Activated CD8-positive, alpha-beta T cell treated with anti-CD3 and anti-CD28 coated beads for 36 hours (primary cell): Measurements from ENCODE around the gene MAPKAPK2. TPM values are rescaled to one million over a fixed set of nuclear protein-coding genes. Genes with fewer than 3 reads are reported as not detected.
A peak's percentile ranks its signal among the peaks of the same experiment; 100 is the strongest.

ENCODE experiments used
- ATAC-seq: fragments of 200-7000 bp; cut with Tn5 transposase; one replicate; pipeline ENCODE4 v1.10.0; 2021; ENCODE audit warnings: mild to moderate bottlenecking, moderate library complexity
- CTCF ChIA-PET: fragments of 350-600 bp; sonication (Branson Sonifier 250); formaldehyde crosslinking; loops from one replicate; lab custom pipeline; 2021; ENCODE audit warnings: antibody characterized with exemption; lab: Charles Lee
- POLR2A ChIA-PET: fragments of 350-600 bp; sonication (Branson Sonifier 250); formaldehyde crosslinking; loops from one replicate; lab custom pipeline; 2021; ENCODE audit warnings: antibody characterized with exemption; lab: Charles Lee
- DNase-seq: peaks from one replicate; pipeline ENCODE4 v3.0.0-alpha.2; 2020
- H3K27ac Mint-ChIP-seq: one replicate; pipeline ENCODE4 v1.8.0; 2021; ENCODE audit warnings: mild to moderate bottlenecking, mixed read lengths
- H3K27me3 Mint-ChIP-seq: one replicate; pipeline ENCODE4 v1.8.0; 2021; ENCODE audit warnings: mixed read lengths
- H3K36me3 Mint-ChIP-seq: one replicate; pipeline ENCODE4 v1.8.0; 2021; ENCODE audit warnings: low read depth, mixed read lengths
- H3K4me1 Mint-ChIP-seq: one replicate; pipeline ENCODE4 v1.8.0; 2021; ENCODE audit warnings: low read depth, mixed read lengths
- H3K4me3 Mint-ChIP-seq: one replicate; pipeline ENCODE4 v1.8.0; 2021; ENCODE audit warnings: mild to moderate bottlenecking, moderate library complexity, mixed read lengths
- H3K9me3 Mint-ChIP-seq: one replicate; pipeline ENCODE4 v1.8.0; 2021; ENCODE audit warnings: mixed read lengths
- intact Hi-C: fragments of 100-400 bp; cut with micrococcal nuclease; formaldehyde crosslinking; loops from one replicate; pipeline ENCODE4 v1.10.0; 2022
- total RNA-seq, 2 experiments: library from RNA; stranded (reverse); gene quantifications; one replicate each; pipeline ENCODE4 v1.2.3, GENCODE V29; 2021
- TF ChIP-seq, protein P1 (sequence below): fragments of 200-600 bp; IDR thresholded peaks from one replicate; pipeline ENCODE4 v1.8.0; 2022; ENCODE audit warnings: antibody characterized with exemption, mild to moderate bottlenecking

The MAPKAPK2 gene
- total RNA-seq, 2 experiments from 2014 or later = 50.4 to 51.4 TPM

- Mint-ChIP-seq H3K4me1 (peaks cover 30% of the 10 kb centered on the region), H3K27ac (no peak overlapping the region), H3K4me3 (no peak overlapping the region), H3K9me3 (no peaks in the 10 kb centered on the region), H3K27me3 (no peaks in the 10 kb centered on the region), H3K36me3 (no peaks in the 10 kb centered on the region)
- CTCF ChIA-PET = interaction anchor here (1.0 to 1.1 kb wide), 2 partner anchors 53 to 133 kb away, joined by 3 read pairs; no protein-coding TSS in a partner anchor
- intact Hi-C loops = no loop called here
- POLR2A ChIA-PET = interaction anchor here (1.2 to 1.4 kb wide), 2 partner anchors 10 to 15 kb away, joined by 3 to 5 read pairs; no protein-coding TSS in a partner anchor
- no peak for DNase-seq
- no peak for ATAC-seq
- TF ChIP-seq, protein P1, sequence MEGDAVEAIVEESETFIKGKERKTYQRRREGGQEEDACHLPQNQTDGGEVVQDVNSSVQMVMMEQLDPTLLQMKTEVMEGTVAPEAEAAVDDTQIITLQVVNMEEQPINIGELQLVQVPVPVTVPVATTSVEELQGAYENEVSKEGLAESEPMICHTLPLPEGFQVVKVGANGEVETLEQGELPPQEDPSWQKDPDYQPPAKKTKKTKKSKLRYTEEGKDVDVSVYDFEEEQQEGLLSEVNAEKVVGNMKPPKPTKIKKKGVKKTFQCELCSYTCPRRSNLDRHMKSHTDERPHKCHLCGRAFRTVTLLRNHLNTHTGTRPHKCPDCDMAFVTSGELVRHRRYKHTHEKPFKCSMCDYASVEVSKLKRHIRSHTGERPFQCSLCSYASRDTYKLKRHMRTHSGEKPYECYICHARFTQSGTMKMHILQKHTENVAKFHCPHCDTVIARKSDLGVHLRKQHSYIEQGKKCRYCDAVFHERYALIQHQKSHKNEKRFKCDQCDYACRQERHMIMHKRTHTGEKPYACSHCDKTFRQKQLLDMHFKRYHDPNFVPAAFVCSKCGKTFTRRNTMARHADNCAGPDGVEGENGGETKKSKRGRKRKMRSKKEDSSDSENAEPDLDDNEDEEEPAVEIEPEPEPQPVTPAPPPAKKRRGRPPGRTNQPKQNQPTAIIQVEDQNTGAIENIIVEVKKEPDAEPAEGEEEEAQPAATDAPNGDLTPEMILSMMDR = no peak
Measured at GRCh38 chr1:206779638-206780037, 94.9 kb downstream of the MAPKAPK2 start.

- H3K4me1 Mint-ChIP-seq = peaks cover 57% of the 10 kb centered on the region
- H3K4me3 Mint-ChIP-seq = no peak overlapping the region
- peaks cover 2% of the 10 kb centered on the region for H3K9me3 Mint-ChIP-seq
- no peaks in the 10 kb centered on the region for H3K36me3 Mint-ChIP-seq
- TF ChIP-seq, protein P1 = no peak
- H3K27ac Mint-ChIP-seq = no peak overlapping the region
- no peaks in the 10 kb centered on the region for H3K27me3 Mint-ChIP-seq
- CTCF ChIA-PET = interaction anchor here (1.2 to 7.7 kb wide), 4 partner anchors 12 to 56 kb away, joined by 3 to 51 read pairs (median 11); partner anchors contain the start of genes IL10 and IL19
- POLR2A ChIA-PET = interaction anchor here (0.6 to 2.4 kb wide), 5 partner anchors 9 to 44 kb away, joined by 3 to 12 read pairs (median 6); partner anchors contain the start of gene IL10
- intact Hi-C loops = no loop called here
- DNase-seq = peak; percentile 65
- ATAC-seq = peak; percentile 52
Measured at GRCh38 chr1:206782448-206782847, 97.7 kb downstream of the MAPKAPK2 start.

DNA sequence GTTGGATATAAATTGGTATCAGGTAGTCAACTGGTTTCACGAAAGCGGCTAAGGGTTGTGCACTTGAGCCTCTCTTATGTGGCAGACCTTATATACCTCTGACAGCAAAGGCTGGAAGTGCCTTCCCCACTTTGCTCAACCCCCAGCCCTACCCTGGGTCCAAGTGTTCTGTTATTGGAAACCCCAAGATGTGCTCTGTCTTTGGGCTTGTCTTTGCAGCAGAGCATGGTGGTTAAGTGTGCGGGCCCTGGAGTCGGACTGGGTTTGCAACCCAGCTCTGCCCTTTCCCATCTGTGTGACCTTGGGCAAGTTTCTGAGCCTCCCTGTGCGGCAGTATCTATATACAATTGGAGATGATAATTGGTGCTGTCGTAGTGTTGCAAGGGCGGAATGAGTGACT is 98.8 kb downstream of the MAPKAPK2 start:
- peaks cover 65% of the 10 kb centered on the region for H3K4me1 Mint-ChIP-seq

More for the DNA sequence above, 98.8 kb downstream of the MAPKAPK2 start:
- ChIA-PET POLR2A (interaction anchor here (0.9 to 2.4 kb wide), 8 partner anchors 10 to 34 kb away, joined by 4 to 12 read pairs (median 6); partner anchors contain the start of gene IL10), CTCF (interaction anchor here (0.9 to 7.7 kb wide), 7 partner anchors 13 to 57 kb away, joined by 3 to 51 read pairs (median 7); partner anchors contain the start of genes IL10 and IL19)
- DNase-seq (no peak), ATAC-seq (no peak)
- H3K4me3 Mint-ChIP-seq = no peak overlapping the region
- H3K27me3 Mint-ChIP-seq = no peaks in the 10 kb centered on the region
- peak overlapping the region; percentile 1 for H3K27ac Mint-ChIP-seq
- peaks cover 2% of the 10 kb centered on the region for H3K9me3 Mint-ChIP-seq
- intact Hi-C loops = no loop called here
- H3K36me3 Mint-ChIP-seq = no peaks in the 10 kb centered on the region
- TF ChIP-seq, protein P1 = no peak

Other genes with a start within 250 kb of the MAPKAPK2 start
- gene IKBKE, start 214.4 kb upstream of the MAPKAPK2 start, total RNA-seq = 10 to 100 TPM; 14.3 to 14.9 TPM
- gene RASSF5, start 177.4 kb upstream of the MAPKAPK2 start, total RNA-seq = 100 to 1,000 TPM; 215 to 218 TPM
- 100 to 1,000 TPM; 100 to 102 TPM for gene EIF2D, start 72.4 kb upstream of the MAPKAPK2 start, total RNA-seq
- 1 to 10 TPM; 4.7 to 4.9 TPM for gene DYRK3, start 49.4 kb upstream of the MAPKAPK2 start, total RNA-seq
- gene IL19, start 85.9 kb downstream of the MAPKAPK2 start, total RNA-seq = not detected
- under 1 TPM in 1 of 2 experiments, not detected in 1; 0.32 TPM for gene IL10, start 87.6 kb downstream of the MAPKAPK2 start, total RNA-seq
- gene IL20, start 180.7 kb downstream of the MAPKAPK2 start, total RNA-seq = not detected
- under 1 TPM; 0.54 to 0.81 TPM for gene IL24, start 212.5 kb downstream of the MAPKAPK2 start, total RNA-seq
- gene FCMR, start 237.0 kb downstream of the MAPKAPK2 start, total RNA-seq = 10 to 100 TPM; 49.4 to 51.7 TPM